Activated CD8-positive, alpha-beta memory T cell treated with anti-CD3 and anti-CD28 coated beads for 48 hours (primary cell): ENCODE results near the gene TBC1D16.

Experiments used
- DNase-seq, 3 experiments: peaks; one replicate each; pipeline ENCODE4 v3.0.0-alpha.2; 2020; ENCODE audit warnings: low read depth in 2 of 3, low spot score in 2 of 3

The TBC1D16 gene

GRCh38 chr17:79892457-79893241, 143.0 kb downstream of the TBC1D16 start:
- DNase-seq: no peak

- DNase-seq: no peak
Observed at GRCh38 chr17:79891113-79891730, 144.4 kb downstream of the TBC1D16 start.

GRCh38 chr17:79890706-79891105, 145.0 kb downstream of the TBC1D16 start:
- no peak for DNase-seq

- no peak for DNase-seq
Observed at GRCh38 chr17:79888811-79889634, 146.6 kb downstream of the TBC1D16 start.

- no peak for DNase-seq
Observed at GRCh38 chr17:79888009-79888540, 147.6 kb downstream of the TBC1D16 start.

- no peak for DNase-seq
Observed at GRCh38 chr17:79887451-79887991, 148.2 kb downstream of the TBC1D16 start.

- DNase-seq: no peak
Observed at GRCh38 chr17:79883202-79883601, 152.5 kb downstream of the TBC1D16 start.
